HL-60 (cell line): ENCODE measurements around the gene FTCDNL1.

ENCODE experiments used
- CTCF ChIP-seq: IDR thresholded peaks from one replicate; pipeline ENCODE4 v1.5.1; 2011; ENCODE audit warnings: low read length, control low read depth, inconsistent platforms; ENCODE audit not compliant: insufficient read depth
- GABPA ChIP-seq: IDR thresholded peaks from 2 replicates; pipeline ENCODE4 v1.6.1; 2012; ENCODE audit warnings: low read depth
- POLR2AphosphoS5 ChIP-seq: IDR thresholded peaks from 2 replicates; pipeline ENCODE4 v1.6.1; 2012; ENCODE audit warnings: low read depth
- REST ChIP-seq: IDR thresholded peaks from 2 replicates; pipeline ENCODE4 v1.6.1; 2012; ENCODE audit warnings: low read depth; ENCODE audit not compliant: insufficient replicate concordance
- SPI1 ChIP-seq: IDR thresholded peaks from 2 replicates; pipeline ENCODE4 v1.6.1; 2012; ENCODE audit warnings: low read depth, mild to moderate bottlenecking, borderline replicate concordance

GRCh38 chr2:199760574-199760973 is 90.4 kb downstream of the FTCDNL1 start:
- no peak for TF ChIP-seq CTCF
- no peak for TF ChIP-seq POLR2AphosphoS5
- TF ChIP-seq SPI1, result no peak
- no peak for TF ChIP-seq GABPA
- TF ChIP-seq REST, result no peak
